IPS-15b (cell line): ENCODE results near the gene ZBED3.

ENCODE experiments used
- H3K27me3 ChIP-seq: one replicate; pipeline ENCODE4 v1.6.1; 2013; ENCODE audit warnings: low read length; ENCODE audit not compliant: control insufficient read depth, insufficient read depth
- H3K36me3 ChIP-seq: one replicate; pipeline ENCODE4 v1.6.1; 2013; ENCODE audit warnings: low read length; ENCODE audit not compliant: control insufficient read depth, insufficient read depth
- H3K4me1 ChIP-seq: one replicate; pipeline ENCODE4 v1.6.1; 2013; ENCODE audit warnings: mild to moderate bottlenecking, low read length; ENCODE audit not compliant: control insufficient read depth, insufficient read depth
- H3K4me3 ChIP-seq: one replicate; pipeline ENCODE4 v1.5.1; 2013; ENCODE audit warnings: low read depth, low read length
- H3K9ac ChIP-seq: one replicate; pipeline ENCODE4 v1.6.1; 2013; ENCODE audit warnings: low read depth, mild to moderate bottlenecking, low read length
- H3K9me3 ChIP-seq: one replicate; pipeline ENCODE4 v1.6.1; 2013; ENCODE audit warnings: mild to moderate bottlenecking, low read length; ENCODE audit not compliant: control insufficient read depth, insufficient read depth

Gene ZBED3

GRCh38 chr5:77030097-77031071, 56.7 kb downstream of the ZBED3 start, which contains the start of gene AGGF1:
AGGF1 (plus strand) TSS chr5:77030404; CDS start chr5:77030767, 363 bp downstream.
- Histone ChIP-seq H3K36me3 (no peaks in the 10 kb centered on the region), H3K9me3 (peaks cover 8% of the 10 kb centered on the region), H3K9ac (peak within 1 kb of the TSS; percentile 74), H3K4me1 (no peaks in the 10 kb centered on the region), H3K27me3 (no peaks in the 10 kb centered on the region), H3K4me3 (peak within 1 kb of the TSS; percentile 84)

GRCh38 chr5:77029376-77029885, 57.7 kb downstream of the ZBED3 start:
- H3K9ac ChIP-seq: no peak overlapping the region
- no peaks in the 10 kb centered on the region for H3K27me3 ChIP-seq
- H3K4me3 ChIP-seq: peak overlapping the region; percentile 84

GRCh38 chr5:77028631-77029375, 58.3 kb downstream of the ZBED3 start:
- Histone ChIP-seq H3K36me3 (no peaks in the 10 kb centered on the region), H3K9me3 (peaks cover 8% of the 10 kb centered on the region), H3K9ac (no peak overlapping the region), H3K4me1 (no peaks in the 10 kb centered on the region), H3K27me3 (no peaks in the 10 kb centered on the region), H3K4me3 (no peak overlapping the region)

More at GRCh38 chr5:77029376-77029885, 57.7 kb downstream of the ZBED3 start:
- H3K36me3 ChIP-seq: no peaks in the 10 kb centered on the region
- H3K4me1 ChIP-seq: no peaks in the 10 kb centered on the region
- peaks cover 8% of the 10 kb centered on the region for H3K9me3 ChIP-seq

- Histone ChIP-seq H3K9me3 (peaks cover 4% of the 10 kb centered on the region), H3K4me3 (no peak overlapping the region), H3K9ac (no peak overlapping the region)
These were observed 62.6 kb downstream of the ZBED3 start for GRCh38 chr5:77024490-77024889.

GRCh38 chr5:77022511-77023417, 64.3 kb downstream of the ZBED3 start:
- H3K36me3 ChIP-seq: no peaks in the 10 kb centered on the region
- H3K4me3 ChIP-seq: no peak overlapping the region
- H3K9me3 ChIP-seq: no peaks in the 10 kb centered on the region
- H3K27me3 ChIP-seq: no peaks in the 10 kb centered on the region
- H3K9ac ChIP-seq: no peak overlapping the region
- no peaks in the 10 kb centered on the region for H3K4me1 ChIP-seq

More at GRCh38 chr5:77024490-77024889, 62.6 kb downstream of the ZBED3 start:
- no peaks in the 10 kb centered on the region for H3K27me3 ChIP-seq
- H3K4me1 ChIP-seq: no peaks in the 10 kb centered on the region
- H3K36me3 ChIP-seq: no peaks in the 10 kb centered on the region
